H1 (cell line): Measurements from ENCODE around the gene EVA1C.

Source experiments
- ATF3 ChIP-seq: IDR thresholded peaks from 2 replicates; pipeline ENCODE4 v1.6.1; 2011; ENCODE audit warnings: low read depth, mild to moderate bottlenecking, low read length; ENCODE audit not compliant: insufficient read depth
- CEBPB ChIP-seq: IDR thresholded peaks from 2 replicates; pipeline ENCODE4 v1.6.1; 2012; ENCODE audit warnings: low read depth, low read length
- CHD7 ChIP-seq: fragments of 300-600 bp; sonication (generic); IDR thresholded peaks from 2 replicates; pipeline ENCODE4 v1.7.1; 2012; ENCODE audit warnings: low read length, moderate library complexity, mild to moderate bottlenecking, inconsistent platforms; ENCODE audit not compliant: insufficient replicate concordance
- CREB1 ChIP-seq: IDR thresholded peaks from 2 replicates; pipeline ENCODE4 v1.6.1; 2012; ENCODE audit warnings: inconsistent platforms
- CTBP2 ChIP-seq: IDR thresholded peaks from 2 replicates; pipeline ENCODE4 v1.7.0; 2011; ENCODE audit warnings: borderline replicate concordance, mild to moderate bottlenecking, moderate library complexity, mixed read lengths, low read length; ENCODE audit not compliant: insufficient read depth, insufficient read length
- CTCF ChIP-seq, 3 experiments: IDR thresholded peaks; 1 replicate in 2 of 3; 2 replicates in 1 of 3; pipeline versions ENCODE4 v1.5.1 to v1.6.1; 2011; ENCODE audit warnings: low read length in 3 of 3, mild to moderate bottlenecking in 3 of 3, inconsistent platforms in 2 of 3, low read depth in 1 of 3, moderate library complexity in 1 of 3; ENCODE audit not compliant: insufficient read depth in 1 of 3; ENCODE audit errors: control extremely low read depth in 1 of 3
- EP300 ChIP-seq, 2 experiments: IDR thresholded peaks; 1 replicate in 1 of 2; 2 replicates in 1 of 2; pipeline ENCODE4 v1.6.1; 2011 to 2012; ENCODE audit warnings: low read depth in 2 of 2, low read length in 2 of 2, mild to moderate bottlenecking in 2 of 2, borderline replicate concordance in 1 of 2, inconsistent platforms in 1 of 2, moderate library complexity in 1 of 2
- MAX ChIP-seq: IDR thresholded peaks from 2 replicates; pipeline ENCODE4 v1.6.1; 2012; ENCODE audit warnings: inconsistent platforms
- NANOG ChIP-seq: IDR thresholded peaks from 2 replicates; pipeline ENCODE4 v1.6.1; 2011; ENCODE audit warnings: low read length, low read depth, mild to moderate bottlenecking, inconsistent platforms; ENCODE audit not compliant: insufficient read depth, poor library complexity, severe bottlenecking
- TAF1 ChIP-seq: IDR thresholded peaks from 2 replicates; pipeline ENCODE4 v1.6.1; 2011; ENCODE audit warnings: mild to moderate bottlenecking, low read depth, low read length
- YY1 ChIP-seq: IDR thresholded peaks from 2 replicates; pipeline ENCODE4 v1.6.1; 2011; ENCODE audit warnings: low read depth, mild to moderate bottlenecking, low read length

GRCh38 chr21:32414579-32415358 is 2.3 kb downstream of the EVA1C start:
- TF ChIP-seq CTCF (IDR thresholded peaks at IDR 0.05; ENCODE audit: control extremely low read depth in 1 of 3, insufficient read depth in 1 of 3, low read depth in 1 of 3, low read length in 3 of 3): peak in 2 of 3 experiments; percentile 19 to 37; a peak in 3 of 4 replicates
- no peak for TF ChIP-seq MAX
- TF ChIP-seq EP300 (IDR thresholded peaks at IDR 0.05; ENCODE audit: borderline replicate concordance in 1 of 2, low read depth in 2 of 2, low read length in 2 of 2): no peak
- no peak for TF ChIP-seq NANOG
- no peak for TF ChIP-seq TAF1
- TF ChIP-seq ATF3: no peak
- no peak for TF ChIP-seq CHD7
- no peak for TF ChIP-seq CTBP2
- no peak for TF ChIP-seq CEBPB
- no peak for TF ChIP-seq CREB1
- TF ChIP-seq YY1: no peak
